Tibial nerve (tissue), 3 donors: ENCODE results near the gene FAM227B.
"Not testable (repeated sequence)": the region's sequence is repeated elsewhere in the genome, so short reads cannot be mapped to it uniquely, and the experiment has no call there.

Experiments
- CTCF ChIP-seq, 5 experiments: fragments of 200-600 bp in 3 of 5; fragments of 450-650 bp in 2 of 5; sonication (generic) in 3 of 5; IDR thresholded peaks; one replicate each; pipeline ENCODE4 v1.5.1; 2016 to 2019; ENCODE audit warnings: antibody characterized with exemption in 5 of 5, mild to moderate bottlenecking in 3 of 5, moderate library complexity in 2 of 5
- POLR2A ChIP-seq, 2 donors: fragments of 450-650 bp; IDR thresholded peaks; one replicate each; pipeline ENCODE4 v1.6.1; 2017; ENCODE audit warnings: antibody characterized with exemption in 2 of 2, mild to moderate bottlenecking in 2 of 2, moderate library complexity in 2 of 2

- not testable (repeated sequence) for TF ChIP-seq POLR2A, CTCF (IDR thresholded peaks at IDR 0.05)
Observed at GRCh38 chr15:49485401-49485800, 135.2 kb downstream of the FAM227B start.
